Thymus (tissue), 11 donors: ENCODE results near the gene PPCDC. TPM values are rescaled to one million over a fixed set of nuclear protein-coding genes. Genes with fewer than 3 reads are reported as not detected.

ENCODE experiments used
- DNase-seq, 9 donors: peaks; one replicate each; pipeline ENCODE4 v3.0.0-alpha.2; 2013; ENCODE audit warnings: low spot score in 9 of 9, low read depth in 6 of 9, missing footprints in 1 of 9
- H3K27ac ChIP-seq, 2 donors: one replicate each; pipeline ENCODE4 v1.5.1; 2013; ENCODE audit warnings: control low read depth in 1 of 2, low read depth in 1 of 2, low read length in 1 of 2, mild to moderate bottlenecking in 1 of 2, moderate library complexity in 1 of 2
- H3K27me3 ChIP-seq, 2 donors: one replicate each; pipeline ENCODE4 v1.5.1; 2013; ENCODE audit warnings: low read length in 1 of 2; ENCODE audit not compliant: control insufficient read depth in 2 of 2, insufficient read depth in 1 of 2
- H3K36me3 ChIP-seq, 2 donors: one replicate each; pipeline ENCODE4 v1.5.1; 2013; ENCODE audit warnings: low read length in 1 of 2, mild to moderate bottlenecking in 1 of 2, moderate library complexity in 1 of 2; ENCODE audit not compliant: control insufficient read depth in 2 of 2, insufficient read depth in 2 of 2
- H3K4me1 ChIP-seq, 2 donors: one replicate each; pipeline ENCODE4 v1.5.1; 2013; ENCODE audit warnings: low read length in 2 of 2; ENCODE audit not compliant: control insufficient read depth in 2 of 2, insufficient read depth in 2 of 2
- H3K4me3 ChIP-seq, 2 donors: one replicate each; pipeline ENCODE4 v1.5.1; 2013; ENCODE audit warnings: low read length in 2 of 2, control low read depth in 1 of 2, mild to moderate bottlenecking in 1 of 2
- H3K9me3 ChIP-seq, 2 donors: one replicate each; pipeline ENCODE4 v1.5.1; 2013; ENCODE audit warnings: low read length in 1 of 2, mild to moderate bottlenecking in 1 of 2; ENCODE audit not compliant: control insufficient read depth in 2 of 2, insufficient read depth in 1 of 2
- WGBS: extraction: QIAGEN DNeasy Blood & Tissue Kit; methylation state at CpG from one replicate; pipeline ENCODE4 v1.1.7; 2013; 5-methylcytosine and 5-hydroxymethylcytosine counted together
- polyA plus RNA-seq: library from polyadenylated mRNA; stranded (reverse); fragments of 200-250 nt; gene quantifications from one replicate; pipeline ENCODE4 v1.2.3, GENCODE V29; 2013
- total RNA-seq: library from RNA; stranded (reverse); fragments of 120-200 nt; gene quantifications from one replicate; pipeline ENCODE4 v1.2.4, GENCODE V29; 2013
- donor health status: healthy.

The PPCDC gene
- total and polyA plus RNA-seq, 2 donors, result 11.3 to 20.9 TPM

DNA sequence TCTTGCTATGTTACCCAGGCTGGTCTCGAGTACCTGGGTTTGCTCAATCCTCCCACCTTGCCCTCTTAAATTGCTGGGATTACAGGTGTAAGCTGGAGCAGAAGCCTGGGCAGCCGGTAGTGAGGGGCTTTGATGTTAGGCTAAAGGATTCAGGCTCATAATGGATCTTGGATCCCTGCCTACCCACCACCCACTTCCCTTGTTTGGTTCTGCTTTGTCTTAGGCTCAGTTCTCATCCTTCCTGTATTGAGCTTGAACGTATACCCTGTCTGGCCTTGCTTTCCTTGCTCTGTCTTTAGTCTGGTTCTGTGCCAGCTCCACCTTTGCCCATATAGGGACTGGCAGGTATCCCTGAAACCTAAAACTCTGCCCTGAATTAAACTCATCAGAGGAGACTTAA, 1.7 kb downstream of the PPCDC start:
- Histone ChIP-seq H3K4me3 (no peak overlapping the region), H3K27me3 (no peaks in the 10 kb centered on the region), H3K27ac (peak overlapping the region in 1 of 2 donors; percentile 12), H3K4me1 (peaks cover 13 to 46% of the 10 kb centered on the region in 2 donors), H3K9me3 (peaks cover 0 to 3% of the 10 kb centered on the region in 2 donors), H3K36me3 (peaks cover 0 to 10% of the 10 kb centered on the region in 2 donors)
- DNase-seq, result no peak
- WGBS, result 55% methylated on average over 3 of the region's 3 CpGs

DNA sequence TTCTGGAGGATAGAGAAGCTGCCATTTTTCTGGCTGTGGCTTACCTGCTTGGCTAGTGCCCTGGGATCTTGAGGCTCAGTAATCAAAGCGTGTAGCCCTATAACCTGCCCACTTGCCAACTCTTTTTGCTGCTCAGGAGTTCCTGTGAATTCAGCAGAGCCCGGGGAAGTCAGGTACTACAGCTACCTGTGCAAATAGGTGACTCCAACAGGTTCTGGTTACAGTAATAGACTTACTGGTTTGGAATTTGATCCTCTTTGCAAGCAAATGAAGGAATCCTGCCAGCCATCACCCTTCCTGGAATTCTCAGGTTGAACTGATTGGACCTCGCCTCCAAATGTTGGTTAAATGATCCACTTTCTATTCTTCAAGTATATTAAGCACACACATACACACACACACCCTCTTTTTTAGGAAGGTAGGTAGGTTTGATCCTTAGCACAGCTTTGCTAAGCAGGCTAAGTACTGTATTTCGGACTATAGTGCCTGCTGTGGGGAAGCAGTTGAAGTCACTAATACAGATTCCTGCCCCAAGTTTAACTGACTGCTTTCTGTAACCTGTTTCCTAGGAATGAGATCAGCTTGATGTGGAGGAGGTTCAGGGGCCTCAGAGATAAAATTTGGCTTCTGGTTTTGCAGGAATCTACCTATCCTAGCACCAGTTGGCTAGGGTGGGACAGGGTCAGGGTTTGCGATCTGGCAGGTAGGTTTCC, 2.3 kb downstream of the PPCDC start:
- no peaks in the 10 kb centered on the region for H3K27me3 ChIP-seq
- peaks cover 0 to 10% of the 10 kb centered on the region in 2 donors for H3K36me3 ChIP-seq
- peaks cover 0 to 3% of the 10 kb centered on the region in 2 donors for H3K9me3 ChIP-seq
- H3K4me1 ChIP-seq, result peaks cover 13 to 52% of the 10 kb centered on the region in 2 donors
- WGBS, result 95% methylated on average over 5 of the region's 5 CpGs
- DNase-seq, result no peak
- H3K4me3 ChIP-seq, result no peak overlapping the region
- no peak overlapping the region for H3K27ac ChIP-seq

DNA sequence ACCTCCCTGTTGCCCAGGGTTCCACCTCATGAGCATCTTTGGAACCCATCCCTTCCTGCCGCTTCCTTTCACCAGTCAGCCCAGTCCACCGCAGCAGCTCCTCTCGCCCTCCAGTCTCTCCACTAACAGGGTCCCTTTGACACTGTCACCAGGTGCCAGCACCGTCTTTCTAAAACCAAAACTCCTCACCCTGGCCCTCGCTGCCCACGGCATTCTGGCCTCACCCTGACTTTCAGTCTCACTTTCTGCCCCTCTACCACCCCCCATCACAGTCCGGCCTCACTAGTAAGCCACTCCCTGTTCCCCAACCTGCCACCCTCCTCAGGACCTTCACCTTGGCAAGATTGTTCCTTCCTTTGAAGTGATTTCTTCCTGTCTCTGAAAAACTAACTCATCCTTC, 4.2 kb downstream of the PPCDC start:
- H3K9me3 ChIP-seq, result peaks cover 0 to 3% of the 10 kb centered on the region in 2 donors
- H3K27ac ChIP-seq, result no peak overlapping the region
- WGBS, result 88% methylated on average over 7 of the region's 7 CpGs
- H3K4me3 ChIP-seq, result no peak overlapping the region
- H3K27me3 ChIP-seq, result no peaks in the 10 kb centered on the region
- peaks cover 0 to 10% of the 10 kb centered on the region in 2 donors for H3K36me3 ChIP-seq
- peaks cover 13 to 60% of the 10 kb centered on the region in 2 donors for H3K4me1 ChIP-seq
- no peak for DNase-seq

DNA sequence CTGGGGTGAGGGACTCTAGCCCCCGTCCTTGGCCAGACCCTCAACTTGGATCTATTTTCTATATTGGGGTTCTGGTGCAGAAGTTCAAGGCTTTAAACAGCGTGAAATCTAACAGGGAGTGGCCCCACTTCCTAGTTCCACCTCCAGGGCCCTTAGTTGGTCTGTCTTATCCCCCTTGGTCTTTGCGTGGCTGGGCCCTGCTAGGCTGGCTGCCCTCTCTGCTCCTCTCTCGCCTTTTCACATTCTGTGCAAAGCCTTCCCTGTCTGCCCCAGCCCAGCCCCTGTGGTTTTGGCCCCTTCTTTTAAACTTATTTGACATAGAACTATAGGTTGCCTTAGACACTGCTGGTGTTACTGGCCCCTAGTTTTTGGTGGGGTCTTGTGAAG, 5.6 kb downstream of the PPCDC start:
- H3K4me3 ChIP-seq, result no peak overlapping the region
- peaks cover 0 to 3% of the 10 kb centered on the region in 2 donors for H3K9me3 ChIP-seq
- peaks cover 11 to 58% of the 10 kb centered on the region in 2 donors for H3K4me1 ChIP-seq

DNA sequence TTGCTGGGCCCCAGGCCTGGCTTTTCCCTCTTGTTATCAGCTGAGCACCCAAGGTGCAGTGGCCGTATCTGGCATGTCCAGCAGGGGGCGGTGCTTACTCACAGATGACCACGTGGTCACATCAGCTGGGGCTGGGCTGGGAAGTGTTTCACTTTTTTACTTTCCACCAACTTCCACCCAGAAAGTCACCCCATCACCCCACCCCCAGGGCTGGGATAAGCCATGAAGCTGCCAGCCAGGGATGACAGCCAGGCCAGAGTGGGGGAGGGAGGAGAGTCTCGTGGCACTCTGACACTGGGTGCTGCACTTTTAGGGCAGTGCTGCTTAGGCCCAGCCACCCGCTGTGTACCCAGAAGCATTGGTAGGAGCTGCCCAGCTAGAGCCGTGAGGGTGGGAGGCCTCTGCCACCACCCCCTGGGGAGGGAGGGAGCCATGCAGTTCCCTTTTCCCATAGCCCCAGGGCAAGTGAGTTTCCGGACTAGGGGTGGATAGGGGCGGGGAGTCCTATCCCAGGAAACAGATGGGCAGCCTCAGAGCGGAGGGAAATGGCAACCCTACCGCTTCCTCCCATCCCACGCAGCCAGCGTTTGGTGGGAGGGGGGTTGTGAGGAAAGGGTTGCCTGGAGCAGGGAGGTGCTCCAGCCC, 6.1 kb downstream of the PPCDC start:
- DNase-seq, result peak in 7 of 9 donors; percentile 64 to 89 (median 81)
- no peaks in the 10 kb centered on the region for H3K27me3 ChIP-seq
- H3K36me3 ChIP-seq, result peaks cover 0 to 15% of the 10 kb centered on the region in 2 donors
- H3K4me1 ChIP-seq, result peaks cover 7 to 58% of the 10 kb centered on the region in 2 donors
- H3K9me3 ChIP-seq, result peaks cover 0 to 3% of the 10 kb centered on the region in 2 donors
- no peak overlapping the region for H3K4me3 ChIP-seq
- peak overlapping the region in 1 of 2 donors; percentile 5 for H3K27ac ChIP-seq
- WGBS, result 18% methylated on average over 12 of the region's 12 CpGs

More for the DNA sequence above, 5.6 kb downstream of the PPCDC start:
- Histone ChIP-seq H3K27ac (no peak overlapping the region), H3K27me3 (no peaks in the 10 kb centered on the region), H3K36me3 (peaks cover 0 to 11% of the 10 kb centered on the region in 2 donors)
- DNase-seq, result no peak
- 86% methylated on average over 4 of the region's 4 CpGs for WGBS

DNA sequence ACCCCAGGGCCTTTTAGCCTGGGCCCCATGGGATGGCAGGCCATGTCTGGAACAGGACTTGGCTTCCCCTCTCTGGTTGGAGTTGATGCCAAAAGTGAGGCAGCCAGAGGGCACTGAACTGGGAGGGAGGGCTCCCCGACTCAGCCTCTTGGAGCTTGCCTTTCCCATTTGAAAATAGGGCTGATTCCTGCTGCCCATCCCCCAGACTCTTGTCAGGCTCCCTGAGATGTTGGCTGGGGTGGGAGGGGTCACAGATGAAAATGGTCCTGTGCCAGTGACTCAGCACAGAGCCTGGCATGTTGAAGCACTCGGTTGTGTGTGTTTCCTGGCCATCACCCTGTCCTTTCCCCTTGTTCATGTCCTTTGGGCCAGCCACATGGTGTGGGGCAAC, 6.6 kb downstream of the PPCDC start:
- H3K4me3 ChIP-seq, result no peak overlapping the region
- WGBS, result 25% methylated on average over 2 of the region's 2 CpGs
- peaks cover 0 to 3% of the 10 kb centered on the region in 2 donors for H3K9me3 ChIP-seq
- peaks cover 5 to 55% of the 10 kb centered on the region in 2 donors for H3K4me1 ChIP-seq
- peaks cover 0 to 15% of the 10 kb centered on the region in 2 donors for H3K36me3 ChIP-seq
- H3K27me3 ChIP-seq, result no peaks in the 10 kb centered on the region
- no peak for DNase-seq
- H3K27ac ChIP-seq, result no peak overlapping the region

DNA sequence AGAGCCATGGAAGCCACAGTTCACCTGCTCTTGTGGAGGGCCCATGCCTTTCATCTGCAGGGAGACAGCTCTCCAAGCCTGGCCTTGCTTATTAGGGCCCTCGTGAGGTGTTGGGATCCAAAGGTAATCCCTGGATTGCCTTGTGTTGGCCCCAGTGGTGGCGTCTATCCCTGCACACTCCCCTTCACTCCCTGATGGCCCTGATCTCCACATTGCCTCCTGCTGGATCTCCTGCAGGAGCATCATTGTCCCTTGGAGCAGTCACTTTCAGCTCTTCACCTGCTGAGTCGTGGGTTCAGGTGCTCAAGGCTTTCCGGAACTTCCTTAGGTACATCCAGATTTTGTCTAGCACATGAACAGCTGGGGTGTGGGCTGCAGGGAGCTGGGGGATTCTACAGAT, 7.0 kb downstream of the PPCDC start:
- WGBS, result 96% methylated on average over 4 of the region's 4 CpGs
- no peak for DNase-seq
- Histone ChIP-seq H3K4me1 (peaks cover 5 to 51% of the 10 kb centered on the region in 2 donors), H3K4me3 (no peak overlapping the region), H3K36me3 (peaks cover 0 to 15% of the 10 kb centered on the region in 2 donors), H3K27ac (no peak overlapping the region), H3K27me3 (no peaks in the 10 kb centered on the region), H3K9me3 (peaks cover 0 to 3% of the 10 kb centered on the region in 2 donors)

DNA sequence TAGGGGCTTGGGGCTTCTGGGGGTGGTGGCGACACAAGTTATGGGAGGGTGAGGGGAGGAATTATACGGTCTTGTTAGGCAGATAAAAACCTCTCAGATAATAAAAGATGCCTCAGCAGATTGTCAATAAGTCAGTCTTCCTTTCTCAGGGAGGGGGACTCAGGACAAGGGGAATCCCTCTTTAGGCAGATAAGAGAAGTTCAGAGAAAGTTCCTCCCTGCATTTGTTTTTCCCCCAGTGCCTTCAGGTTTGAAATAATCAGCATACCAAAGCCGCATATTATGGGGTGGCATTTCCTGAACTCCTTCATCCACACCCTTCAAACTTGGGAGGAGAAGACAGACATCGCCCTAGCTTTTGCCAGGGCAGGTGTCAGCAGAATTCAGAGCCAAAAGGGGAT, 8.5 kb downstream of the PPCDC start:
- Histone ChIP-seq H3K27ac (no peak overlapping the region), H3K27me3 (no peaks in the 10 kb centered on the region), H3K36me3 (peaks cover 0 to 15% of the 10 kb centered on the region in 2 donors), H3K4me3 (no peak overlapping the region), H3K9me3 (peaks cover 0 to 3% of the 10 kb centered on the region in 2 donors), H3K4me1 (peaks cover 5 to 43% of the 10 kb centered on the region in 2 donors)
- 47% methylated on average over 4 of the region's 4 CpGs for WGBS
- DNase-seq, result no peak

DNA sequence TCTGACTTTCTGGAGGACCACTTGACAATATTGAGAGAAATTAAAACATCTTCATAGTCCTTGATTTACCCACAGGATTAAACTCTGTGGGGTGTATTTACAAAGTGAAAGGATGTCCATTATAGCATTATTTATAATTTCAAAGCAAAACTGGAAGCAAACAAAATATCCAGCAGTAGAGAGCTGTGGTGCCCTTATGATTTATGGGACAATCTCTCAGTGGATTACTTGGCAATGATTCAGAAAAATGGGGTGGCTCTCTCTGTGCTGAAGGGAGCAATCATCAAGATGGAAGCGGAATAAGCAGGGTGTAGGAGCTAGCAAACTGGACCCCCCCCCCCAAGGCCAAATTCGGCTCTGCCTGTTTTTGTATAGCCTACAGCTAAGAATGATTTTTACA, 9.0 kb downstream of the PPCDC start:
- no peak for DNase-seq
- Histone ChIP-seq H3K9me3 (peaks cover 0 to 3% of the 10 kb centered on the region in 2 donors), H3K27me3 (no peaks in the 10 kb centered on the region), H3K4me3 (no peak overlapping the region), H3K36me3 (peaks cover 0 to 15% of the 10 kb centered on the region in 2 donors), H3K27ac (no peak overlapping the region), H3K4me1 (peaks cover 5 to 43% of the 10 kb centered on the region in 2 donors)
- 99% methylated on average over 2 of the region's 2 CpGs for WGBS
